HG02970 (cell line): Measurements from ENCODE around the gene KRTAP2-3.
"Not testable (repeated sequence)": the region's sequence is repeated elsewhere in the genome, so short reads cannot be mapped to it uniquely, and the experiment has no call there.

Source experiments
- ATAC-seq: cut with Tn5 transposase; IDR thresholded peaks from one replicate; pipeline ENCODE4 v1.9.1; 2021; ENCODE audit warnings: mild to moderate bottlenecking, moderate library complexity, moderate number of reproducible peaks; ENCODE audit not compliant: unreplicated experiment, low FRiP score

KRTAP2-3 gene

GRCh38 chr17:41040783-41041571, 18.9 kb downstream of the KRTAP2-3 start, which contains the start of gene KRTAP1-1:
TSS of gene KRTAP1-1 (minus strand) at chr17:41041450. CDS start at chr17:41041397, 53 bp downstream.
- not testable (repeated sequence) for ATAC-seq

GRCh38 chr17:41037853-41038350, 22.0 kb downstream of the KRTAP2-3 start:
- ATAC-seq: no peak

GRCh38 chr17:41034346-41034935, 25.5 kb downstream of the KRTAP2-3 start, which contains the start of gene KRTAP1-3:
TSS of gene KRTAP1-3 (minus strand) at chr17:41034874. CDS start at chr17:41034821, 53 bp downstream.
- not testable (repeated sequence) for ATAC-seq

GRCh38 chr17:41029633-41030245, 30.2 kb downstream of the KRTAP2-3 start, which contains the start of gene KRTAP1-4:
TSS of gene KRTAP1-4 (minus strand) at chr17:41030195. CDS start at chr17:41030078, 117 bp downstream.
- no peak for ATAC-seq

- ATAC-seq: no peak
Observed at GRCh38 chr17:41026715-41027471, 33.0 kb downstream of the KRTAP2-3 start, which contains the start of gene KRTAP1-5. TSS of gene KRTAP1-5 (minus strand) at chr17:41027208. CDS start at chr17:41027155, 53 bp downstream.

GRCh38 chr17:41024697-41025096, 35.2 kb downstream of the KRTAP2-3 start:
- no peak for ATAC-seq

GRCh38 chr17:41020336-41020735, 39.6 kb downstream of the KRTAP2-3 start:
- no peak for ATAC-seq

- no peak for ATAC-seq
Observed at GRCh38 chr17:41019415-41019814, 40.5 kb downstream of the KRTAP2-3 start.

- no peak for ATAC-seq
Observed at GRCh38 chr17:41018541-41018940, 41.4 kb downstream of the KRTAP2-3 start.

- no peak for ATAC-seq
Observed at GRCh38 chr17:41016578-41017215, 43.2 kb downstream of the KRTAP2-3 start.

- no peak for ATAC-seq
Observed at GRCh38 chr17:41015454-41015853, 44.5 kb downstream of the KRTAP2-3 start.

GRCh38 chr17:41013606-41014005, 46.3 kb downstream of the KRTAP2-3 start:
- no peak for ATAC-seq

GRCh38 chr17:41013181-41013580, 46.7 kb downstream of the KRTAP2-3 start:
- ATAC-seq: no peak

GRCh38 chr17:41012326-41013120, 47.4 kb downstream of the KRTAP2-3 start:
- ATAC-seq: no peak

- no peak for ATAC-seq
Observed at GRCh38 chr17:41010441-41010840, 49.5 kb downstream of the KRTAP2-3 start.

- ATAC-seq: no peak
Observed at GRCh38 chr17:41009936-41010335, 50.0 kb downstream of the KRTAP2-3 start.

GRCh38 chr17:41009301-41009760, 50.6 kb downstream of the KRTAP2-3 start:
- ATAC-seq: no peak
